ENCODE data around the gene KCTD6. TPM values are rescaled to one million over a fixed set of nuclear protein-coding genes. Genes with fewer than 3 reads are reported as not detected.

The KCTD6 gene
- polyA plus RNA-seq, 1 donor (not counting 4 experiments of a cell fraction or from before 2014, with no cell fraction given), result 7.6 TPM

DNA sequence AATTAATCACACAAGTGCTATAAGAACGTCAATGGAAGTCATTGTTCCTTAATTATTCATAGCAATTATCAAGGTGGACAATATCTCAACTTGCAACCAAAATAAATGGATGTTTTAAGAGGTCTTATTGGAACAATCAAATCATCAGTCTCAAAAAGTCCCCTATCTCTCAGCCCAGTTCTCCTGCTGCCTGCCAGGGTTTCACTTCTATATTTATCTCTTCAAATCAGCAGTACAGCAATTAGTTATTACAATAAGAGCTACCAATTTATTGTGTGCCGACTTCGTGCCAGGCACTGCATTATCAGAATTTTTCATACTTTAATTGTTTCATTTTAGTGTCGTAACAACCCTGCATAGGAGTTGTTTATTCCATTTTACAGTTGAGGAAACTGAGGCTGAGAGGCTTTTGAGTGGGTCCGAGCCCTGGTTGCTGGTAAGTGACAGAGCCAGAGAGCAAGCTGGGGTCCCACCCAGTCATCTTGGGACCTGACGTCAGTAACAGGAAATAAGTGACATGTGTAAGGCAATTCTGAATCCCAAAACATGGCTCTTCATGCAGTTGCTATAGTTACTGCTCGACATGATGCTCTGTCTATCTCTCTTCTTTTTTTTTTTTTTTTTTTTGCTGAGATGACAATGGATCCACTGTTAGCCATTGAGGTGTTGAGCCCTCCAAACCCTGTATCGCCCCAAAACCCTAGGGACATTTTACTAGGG, 8.8 kb upstream of the KCTD6 start:
- H3K4me1 ChIP-seq (ENCODE audit: control insufficient read depth, extremely low read depth, insufficient read depth, low read length), result peaks cover 7% of the 10 kb centered on the region
- H2AFZ ChIP-seq (ENCODE audit: control insufficient read depth, low read length), result no peak overlapping the region
- H3K27ac ChIP-seq (ENCODE audit: control insufficient read depth, insufficient read depth, low read length), result no peak overlapping the region
- H4K20me1 ChIP-seq (ENCODE audit: control insufficient read depth, extremely low read depth, insufficient read depth, low read length), result no peaks in the 10 kb centered on the region
- no peaks in the 10 kb centered on the region for H3K9me3 ChIP-seq (ENCODE audit: control insufficient read depth, low read depth, low read length)
- H3K9me1 ChIP-seq (ENCODE audit: control insufficient read depth, extremely low read depth, insufficient read depth, low read length), result no peaks in the 10 kb centered on the region
- TF ChIP-seq CTCF (optimal IDR thresholded peaks at IDR 0.05 in 1 of 3, IDR thresholded peaks at IDR 0.05 in 1 of 3, conservative IDR thresholded peaks at IDR 0.05 in 1 of 3; ENCODE audit: extremely low read depth in 1 of 3, insufficient read depth in 2 of 3, low read length in 3 of 3) (no peak), EZH2 (IDR thresholded peaks at IDR 0.05; ENCODE audit: low read length) (no peak)
- FAIRE-seq (no peak), DNase-seq (ENCODE audit: low read depth, low spot score) (no peak)
- no peak overlapping the region for H3K4me3 ChIP-seq (ENCODE audit: control insufficient read depth in 2 of 3, extremely low read depth in 1 of 3, insufficient read depth in 2 of 3, low read depth in 1 of 3, low read length in 3 of 3)
- no peak overlapping the region for H3K9ac ChIP-seq (ENCODE audit: control insufficient read depth, extremely low read depth, insufficient read depth, low read length)
- H3K4me2 ChIP-seq (ENCODE audit: control insufficient read depth, extremely low read depth, insufficient read depth, low read depth, low read length), result no peak overlapping the region
- H3K36me3 ChIP-seq (ENCODE audit: control insufficient read depth in 2 of 2, extremely low read depth in 1 of 2, insufficient read depth in 2 of 2, low read length in 2 of 2), result no peaks in the 10 kb centered on the region
- peaks cover 10% of the 10 kb centered on the region for H3K27me3 ChIP-seq (ENCODE audit: control insufficient read depth, extremely low read depth, insufficient read depth, low read length)
- dilution Hi-C loops (cut with MboI; ENCODE audit: extremely low pct_ligation_motif_present, low sequenced_read_pairs), result no loop called here
- no peaks in the 10 kb centered on the region for H3K79me2 ChIP-seq (ENCODE audit: control insufficient read depth, insufficient read depth, low read length)

- H3K4me3 ChIP-seq (ENCODE audit: control insufficient read depth in 2 of 3, extremely low read depth in 1 of 3, insufficient read depth in 2 of 3, low read depth in 1 of 3, low read length in 3 of 3), result no peak overlapping the region
- no peak overlapping the region for H3K9ac ChIP-seq (ENCODE audit: control insufficient read depth, extremely low read depth, insufficient read depth, low read length)
- FAIRE-seq (no peak), DNase-seq (ENCODE audit: low read depth, low spot score) (no peak)
- H3K9me1 ChIP-seq (ENCODE audit: control insufficient read depth, extremely low read depth, insufficient read depth, low read length), result no peaks in the 10 kb centered on the region
- no peaks in the 10 kb centered on the region for H3K9me3 ChIP-seq (ENCODE audit: control insufficient read depth, low read depth, low read length)
- no peak overlapping the region for H3K27ac ChIP-seq (ENCODE audit: control insufficient read depth, insufficient read depth, low read length)
- TF ChIP-seq EZH2 (IDR thresholded peaks at IDR 0.05; ENCODE audit: low read length) (no peak), CTCF (optimal IDR thresholded peaks at IDR 0.05 in 1 of 3, IDR thresholded peaks at IDR 0.05 in 1 of 3, conservative IDR thresholded peaks at IDR 0.05 in 1 of 3; ENCODE audit: extremely low read depth in 1 of 3, insufficient read depth in 2 of 3, low read length in 3 of 3) (no peak)
- H2AFZ ChIP-seq (ENCODE audit: control insufficient read depth, low read length), result no peak overlapping the region
- H3K4me1 ChIP-seq (ENCODE audit: control insufficient read depth, extremely low read depth, insufficient read depth, low read length), result peaks cover 7% of the 10 kb centered on the region
- dilution Hi-C loops (cut with MboI; ENCODE audit: extremely low pct_ligation_motif_present, low sequenced_read_pairs), result no loop called here
- H3K4me2 ChIP-seq (ENCODE audit: control insufficient read depth, extremely low read depth, insufficient read depth, low read depth, low read length), result no peak overlapping the region
- H3K36me3 ChIP-seq (ENCODE audit: control insufficient read depth in 2 of 2, extremely low read depth in 1 of 2, insufficient read depth in 2 of 2, low read length in 2 of 2), result no peaks in the 10 kb centered on the region
- H3K79me2 ChIP-seq (ENCODE audit: control insufficient read depth, insufficient read depth, low read length), result no peaks in the 10 kb centered on the region
- H3K27me3 ChIP-seq (ENCODE audit: control insufficient read depth, extremely low read depth, insufficient read depth, low read length), result peaks cover 18% of the 10 kb centered on the region
- H4K20me1 ChIP-seq (ENCODE audit: control insufficient read depth, extremely low read depth, insufficient read depth, low read length), result no peaks in the 10 kb centered on the region
Observed at GRCh38 chr3:58484045-58484721, 7.7 kb upstream of the KCTD6 start.

Measured in keratinocyte (primary cell).